BJ (cell line): ENCODE results near the gene RPUSD4. TPM values are rescaled to one million over a fixed set of nuclear protein-coding genes. Genes with fewer than 3 reads are reported as not detected.
A peak's percentile ranks its signal among the peaks of the same experiment; 100 is the strongest.

Experiments
- CTCF ChIA-PET: fragments of 350-600 bp; formaldehyde crosslinking; extraction: SDS; loops from one replicate; lab custom pipeline; 2021; ENCODE audit warnings: antibody characterized with exemption, inconsistent platforms; lab: Yijun Ruan, JAX
- POLR2A ChIA-PET: fragments of 300-600 bp; sonication (Branson Sonifier 250); formaldehyde crosslinking; extraction: SDS; loops from one replicate; lab custom pipeline; 2021; ENCODE audit warnings: antibody characterized with exemption; lab: Charles Lee
- DNase-seq: peaks from one replicate; pipeline ENCODE4 v3.0.0-alpha.2; 2011; ENCODE audit warnings: low read depth
- H3K27me3 ChIP-seq: 2 replicates; pipeline ENCODE4 v1.6.0; 2011; ENCODE audit warnings: low read length; ENCODE audit not compliant: control insufficient read depth, insufficient read depth
- H3K36me3 ChIP-seq: 2 replicates; pipeline ENCODE4 v1.5.1; 2011; ENCODE audit warnings: low read length; ENCODE audit not compliant: control insufficient read depth, insufficient read depth
- H3K4me3 ChIP-seq: 2 replicates; pipeline ENCODE4 v1.5.1; 2011; ENCODE audit warnings: low read depth, mild to moderate bottlenecking, control low read depth, low read length
- polyA plus RNA-seq: library from polyadenylated mRNA; depleted of rRNA; stranded (reverse); fragments of >200 nt; gene quantifications from 2 replicates; pipeline ENCODE4 v1.2.3, GENCODE V29; 2011
- TF ChIP-seq, protein P1 (sequence below): IDR thresholded peaks from 2 replicates; pipeline ENCODE4 v1.5.1; 2011; ENCODE audit warnings: low read depth, mild to moderate bottlenecking, control low read depth, inconsistent platforms, low read length, moderate library complexity; ENCODE audit not compliant: insufficient read depth

Gene RPUSD4
- polyA plus RNA-seq, 1 experiment: 31.8 TPM

DNA sequence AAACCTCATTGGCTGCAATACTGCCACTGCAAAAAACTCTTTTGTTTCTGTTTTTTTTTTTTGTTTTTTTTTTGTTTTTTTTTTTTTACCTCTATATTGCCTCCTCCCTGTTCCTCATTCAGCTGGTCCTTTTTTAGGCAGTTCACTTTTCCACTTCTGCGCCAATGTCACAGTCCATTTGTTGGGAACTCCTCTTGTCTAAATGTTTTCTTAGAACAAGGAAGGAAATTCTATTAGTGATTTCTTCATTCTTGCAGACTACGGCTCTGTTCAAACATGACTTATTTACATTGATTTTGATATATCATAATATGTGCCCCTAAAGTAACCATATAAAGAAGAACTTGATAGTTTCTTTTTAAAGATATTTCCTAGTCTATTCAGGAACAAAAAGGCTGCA lies 3.0 kb upstream of the RPUSD4 start:
- TF ChIP-seq, protein P1, sequence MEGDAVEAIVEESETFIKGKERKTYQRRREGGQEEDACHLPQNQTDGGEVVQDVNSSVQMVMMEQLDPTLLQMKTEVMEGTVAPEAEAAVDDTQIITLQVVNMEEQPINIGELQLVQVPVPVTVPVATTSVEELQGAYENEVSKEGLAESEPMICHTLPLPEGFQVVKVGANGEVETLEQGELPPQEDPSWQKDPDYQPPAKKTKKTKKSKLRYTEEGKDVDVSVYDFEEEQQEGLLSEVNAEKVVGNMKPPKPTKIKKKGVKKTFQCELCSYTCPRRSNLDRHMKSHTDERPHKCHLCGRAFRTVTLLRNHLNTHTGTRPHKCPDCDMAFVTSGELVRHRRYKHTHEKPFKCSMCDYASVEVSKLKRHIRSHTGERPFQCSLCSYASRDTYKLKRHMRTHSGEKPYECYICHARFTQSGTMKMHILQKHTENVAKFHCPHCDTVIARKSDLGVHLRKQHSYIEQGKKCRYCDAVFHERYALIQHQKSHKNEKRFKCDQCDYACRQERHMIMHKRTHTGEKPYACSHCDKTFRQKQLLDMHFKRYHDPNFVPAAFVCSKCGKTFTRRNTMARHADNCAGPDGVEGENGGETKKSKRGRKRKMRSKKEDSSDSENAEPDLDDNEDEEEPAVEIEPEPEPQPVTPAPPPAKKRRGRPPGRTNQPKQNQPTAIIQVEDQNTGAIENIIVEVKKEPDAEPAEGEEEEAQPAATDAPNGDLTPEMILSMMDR: no peak
- Histone ChIP-seq H3K27me3 (no peaks in the 10 kb centered on the region), H3K4me3 (no peak overlapping the region), H3K36me3 (peaks cover under 1% of the 10 kb centered on the region)
- no peak for DNase-seq
- CTCF ChIA-PET: no interaction called here
- POLR2A ChIA-PET: no interaction called here

DNA sequence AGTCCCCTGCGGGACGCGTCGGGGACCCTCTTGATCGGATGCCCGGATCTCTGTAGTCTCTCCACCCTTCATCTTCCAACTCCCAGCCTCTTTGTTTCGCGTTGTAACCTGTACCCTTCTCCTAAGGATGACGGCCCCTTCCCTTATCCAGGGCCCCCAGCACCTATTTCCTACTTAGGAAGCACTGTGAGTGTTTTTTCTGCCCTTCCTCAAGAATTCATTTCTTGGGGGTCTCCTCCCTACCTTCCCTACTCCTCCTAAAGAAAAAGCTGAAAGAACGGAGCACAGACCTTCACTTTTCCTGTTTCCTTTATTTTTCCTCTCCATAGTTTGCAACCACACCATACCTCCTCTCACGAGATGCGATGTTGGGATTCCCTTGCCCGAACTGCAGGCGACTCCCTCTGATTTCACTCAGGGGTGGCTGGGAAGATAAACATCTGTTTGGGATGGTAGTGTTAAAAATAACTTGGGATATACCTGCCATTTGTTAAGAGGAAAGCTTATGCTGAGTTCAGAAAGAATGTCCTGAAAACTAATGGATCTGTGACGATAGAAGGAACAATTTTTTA lies 725 bp upstream of the RPUSD4 start:
- TF ChIP-seq, protein P1: no peak
- ChIA-PET POLR2A (no interaction called here), CTCF (no interaction called here)
- Histone ChIP-seq H3K36me3 (peaks cover 2% of the 10 kb centered on the region), H3K4me3 (peak overlapping the region; percentile 68), H3K27me3 (no peaks in the 10 kb centered on the region)
- DNase-seq: no peak

- TF ChIP-seq, protein P1: no peak
- H3K36me3 ChIP-seq: peaks cover 2% of the 10 kb centered on the region
- POLR2A ChIA-PET: no interaction called here
- H3K27me3 ChIP-seq: no peaks in the 10 kb centered on the region
- CTCF ChIA-PET: no interaction called here
- no peak for DNase-seq
- H3K4me3 ChIP-seq: peak overlapping the region; percentile 68
Observed at GRCh38 chr11:126210871-126211235, 597 bp downstream of the RPUSD4 start.

DNA sequence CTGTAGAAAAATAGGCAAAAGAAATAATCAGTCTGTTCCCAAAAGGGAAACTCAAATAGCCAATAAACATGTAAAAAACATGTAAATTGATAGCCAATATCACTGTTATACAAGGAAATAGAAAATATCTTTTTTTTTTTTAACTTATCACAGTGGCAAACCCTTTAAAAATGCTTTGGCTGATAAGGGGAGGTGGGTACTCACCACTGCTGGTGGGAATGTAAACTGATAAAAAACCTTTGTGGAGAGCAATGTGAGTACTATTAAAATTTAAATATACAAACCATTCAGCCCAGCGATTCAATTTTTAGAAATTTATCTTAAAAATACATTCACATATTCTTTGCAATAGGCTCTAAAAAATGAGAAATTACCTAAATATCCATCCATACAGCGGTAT lies 3.6 kb downstream of the RPUSD4 start:
- TF ChIP-seq, protein P1: no peak
- ChIA-PET CTCF (no interaction called here), POLR2A (no interaction called here)
- Histone ChIP-seq H3K27me3 (no peaks in the 10 kb centered on the region), H3K36me3 (peaks cover 13% of the 10 kb centered on the region), H3K4me3 (no peak overlapping the region)
- no peak for DNase-seq

DNA sequence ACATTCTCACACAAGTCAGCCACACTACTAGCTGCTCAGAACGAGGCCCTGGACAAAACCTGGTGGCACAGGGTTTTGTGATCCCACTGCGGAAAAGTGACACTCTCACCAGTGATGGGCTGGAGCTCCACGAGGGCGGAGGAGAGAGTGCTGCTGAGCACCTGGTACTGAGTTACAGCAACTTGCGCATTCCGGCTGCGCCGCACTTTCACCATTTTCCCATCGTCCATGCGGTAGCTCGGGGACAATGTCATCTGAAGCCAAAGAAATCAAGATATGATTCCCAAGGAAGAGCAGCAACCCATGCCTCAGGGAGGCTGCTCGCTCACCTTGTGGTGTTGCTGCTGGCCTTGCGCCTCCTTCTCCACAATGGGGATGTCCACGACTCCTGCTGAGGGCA lies 6.1 kb downstream of the RPUSD4 start:
- Histone ChIP-seq H3K4me3 (no peak overlapping the region), H3K27me3 (no peaks in the 10 kb centered on the region), H3K36me3 (peaks cover 15% of the 10 kb centered on the region)
- no peak for DNase-seq
- ChIA-PET CTCF (no interaction called here), POLR2A (no interaction called here)
- TF ChIP-seq, protein P1: no peak
